NCI-H460 (cell line): ENCODE data around the gene FLOT1. TPM values are rescaled to one million over a fixed set of nuclear protein-coding genes. Genes with fewer than 3 reads are reported as not detected.
A peak's percentile ranks its signal among the peaks of the same experiment; 100 is the strongest.
"Not testable (repeated sequence)": the region's sequence is repeated elsewhere in the genome, so short reads cannot be mapped to it uniquely, and the experiment has no call there.

Experiments
- DNase-seq: peaks from one replicate; pipeline ENCODE4 v3.0.0-alpha.2; 2016; ENCODE audit warnings: low read depth; ENCODE audit errors: extremely low read depth
- total RNA-seq: library from RNA; depleted of rRNA; stranded (reverse); fragments of >200 nt; shearing (Covaris generic); gene quantifications from 2 replicates; pipeline ENCODE4 v1.2.3, GENCODE V29; 2014

FLOT1 gene
- total RNA-seq, 1 experiment from 2014 or later, result 137 TPM

DNA sequence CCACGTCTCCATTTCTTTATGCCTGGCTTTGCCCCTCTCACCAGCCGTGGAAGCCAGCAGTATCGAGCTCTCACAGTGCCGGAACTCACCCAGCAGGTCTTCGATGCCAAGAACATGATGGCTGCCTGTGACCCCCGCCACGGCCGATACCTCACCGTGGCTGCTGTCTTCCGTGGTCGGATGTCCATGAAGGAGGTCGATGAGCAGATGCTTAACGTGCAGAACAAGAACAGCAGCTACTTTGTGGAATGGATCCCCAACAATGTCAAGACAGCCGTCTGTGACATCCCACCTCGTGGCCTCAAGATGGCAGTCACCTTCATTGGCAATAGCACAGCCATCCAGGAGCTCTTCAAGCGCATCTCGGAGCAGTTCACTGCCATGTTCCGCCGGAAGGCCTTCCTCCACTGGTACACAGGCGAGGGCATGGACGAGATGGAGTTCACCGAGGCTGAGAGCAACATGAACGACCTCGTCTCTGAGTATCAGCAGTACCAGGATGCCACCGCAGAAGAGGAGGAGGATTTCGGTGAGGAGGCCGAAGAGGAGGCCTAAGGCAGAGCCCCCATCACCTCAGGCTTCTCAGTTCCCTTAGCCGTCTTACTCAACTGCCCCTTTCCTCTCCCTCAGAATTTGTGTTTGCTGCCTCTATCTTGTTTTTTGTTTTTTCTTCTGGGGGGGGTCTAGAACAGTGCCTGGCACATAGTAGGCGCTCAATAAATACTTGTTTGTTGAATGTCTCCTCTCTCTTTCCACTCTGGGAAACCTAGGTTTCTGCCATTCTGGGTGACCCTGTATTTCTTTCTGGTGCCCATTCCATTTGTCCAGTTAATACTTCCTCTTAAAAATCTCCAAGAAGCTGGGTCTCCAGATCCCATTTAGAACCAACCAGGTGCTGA lies 18.4 kb downstream of the FLOT1 start:
- not testable (repeated sequence) for DNase-seq

DNA sequence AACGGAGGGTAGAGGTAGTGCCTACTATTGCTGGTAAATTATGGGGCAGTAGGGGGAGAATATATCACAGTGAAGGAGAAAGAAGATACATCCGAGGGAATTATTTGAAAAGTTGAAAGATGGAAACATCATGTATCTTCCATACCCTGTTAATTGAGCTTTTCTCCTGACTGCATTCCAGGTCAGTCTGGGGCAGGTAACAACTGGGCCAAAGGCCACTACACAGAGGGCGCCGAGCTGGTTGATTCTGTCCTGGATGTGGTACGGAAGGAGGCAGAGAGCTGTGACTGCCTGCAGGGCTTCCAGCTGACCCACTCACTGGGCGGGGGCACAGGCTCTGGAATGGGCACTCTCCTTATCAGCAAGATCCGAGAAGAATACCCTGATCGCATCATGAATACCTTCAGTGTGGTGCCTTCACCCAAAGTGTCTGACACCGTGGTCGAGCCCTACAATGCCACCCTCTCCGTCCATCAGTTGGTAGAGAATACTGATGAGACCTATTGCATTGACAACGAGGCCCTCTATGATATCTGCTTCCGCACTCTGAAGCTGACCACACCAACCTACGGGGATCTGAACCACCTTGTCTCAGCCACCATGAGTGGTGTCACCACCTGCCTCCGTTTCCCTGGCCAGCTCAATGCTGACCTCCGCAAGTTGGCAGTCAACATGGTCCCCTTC lies 19.2 kb downstream of the FLOT1 start:
- DNase-seq, result not testable (repeated sequence)

DNA sequence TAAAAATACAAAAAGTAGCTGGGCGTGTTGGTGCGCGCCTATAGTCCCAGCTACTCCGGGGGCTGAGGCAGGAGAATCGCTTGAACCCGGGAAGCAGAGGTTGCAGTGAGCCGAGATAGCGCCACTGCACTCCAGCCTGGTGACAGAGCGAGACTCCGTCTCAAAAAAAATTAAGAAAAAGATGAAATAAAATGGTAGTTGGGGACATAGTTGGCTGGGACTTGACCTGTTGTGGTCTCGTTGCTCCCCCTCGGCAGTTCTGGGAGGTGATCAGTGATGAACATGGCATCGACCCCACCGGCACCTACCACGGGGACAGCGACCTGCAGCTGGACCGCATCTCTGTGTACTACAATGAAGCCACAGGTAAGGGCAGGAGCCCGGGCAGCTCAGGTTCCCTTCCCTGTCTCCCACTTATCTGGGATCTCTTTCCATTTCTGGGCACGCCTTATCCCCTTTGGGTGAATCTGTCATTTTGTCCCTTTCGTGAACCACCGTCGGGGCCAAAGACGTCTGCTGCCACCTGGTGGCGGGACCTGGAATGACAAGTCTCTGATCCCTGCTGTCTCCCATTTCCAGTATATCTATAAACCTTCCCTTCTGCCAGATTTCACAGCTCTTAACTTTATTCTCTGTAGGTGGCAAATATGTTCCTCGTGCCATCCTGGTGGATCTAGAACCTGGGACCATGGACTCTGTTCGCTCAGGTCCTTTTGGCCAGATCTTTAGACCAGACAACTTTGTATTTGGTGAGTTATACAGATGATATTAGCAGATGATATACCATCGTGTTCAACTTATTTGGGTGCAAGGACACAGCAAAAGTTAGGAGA lies 20.0 kb downstream of the FLOT1 start:
- DNase-seq, result peak; percentile 74

DNA sequence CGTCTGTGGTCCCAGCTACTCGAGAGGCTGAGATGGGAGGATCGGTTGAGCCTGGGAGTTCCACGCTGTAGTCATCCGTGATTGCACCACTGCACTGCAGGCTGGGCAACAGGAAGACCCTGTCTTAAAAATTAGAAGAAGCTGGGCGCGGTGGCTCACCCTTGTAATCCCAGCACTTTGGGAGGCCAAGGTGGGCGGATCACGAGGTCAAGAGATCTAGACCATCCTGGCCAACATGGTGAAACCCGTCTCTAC lies 20.5 kb downstream of the FLOT1 start:
- not testable (repeated sequence) for DNase-seq

GRCh38 chr6:30721198-30722024 lies 21.1 kb downstream of the FLOT1 start:
- peak; percentile 76 for DNase-seq

DNA sequence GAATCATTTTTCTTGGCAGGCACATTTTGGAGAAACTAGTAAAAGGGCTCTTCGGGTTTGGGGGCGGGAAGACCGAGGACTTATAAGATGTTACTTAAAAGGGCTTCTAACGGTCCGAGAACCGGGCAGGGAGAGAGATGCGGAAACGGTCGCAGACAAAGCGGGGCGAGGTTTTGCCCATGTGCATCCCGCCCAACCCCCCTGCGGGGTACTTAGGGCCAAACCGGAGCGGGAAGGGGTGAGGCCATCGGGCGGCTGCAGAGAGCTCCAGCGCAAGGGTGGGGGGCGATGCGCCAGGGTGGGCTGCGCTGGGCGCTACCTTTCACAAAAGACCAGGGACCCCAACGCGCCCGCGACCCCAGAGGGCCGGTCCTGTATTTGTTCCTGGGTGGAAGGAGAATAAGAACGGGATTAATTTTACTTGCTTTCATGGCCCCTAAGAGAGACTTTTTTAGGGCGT lies 21.7 kb downstream of the FLOT1 start:
- DNase-seq, result no peak

GRCh38 chr6:30719791-30720737 lies 22.4 kb downstream of the FLOT1 start, which contains the start of gene TUBB:
TSS of gene TUBB (plus strand) at chr6:30720352. CDS start at chr6:30720507, 155 bp downstream.
- DNase-seq, result peak; percentile 95

DNA sequence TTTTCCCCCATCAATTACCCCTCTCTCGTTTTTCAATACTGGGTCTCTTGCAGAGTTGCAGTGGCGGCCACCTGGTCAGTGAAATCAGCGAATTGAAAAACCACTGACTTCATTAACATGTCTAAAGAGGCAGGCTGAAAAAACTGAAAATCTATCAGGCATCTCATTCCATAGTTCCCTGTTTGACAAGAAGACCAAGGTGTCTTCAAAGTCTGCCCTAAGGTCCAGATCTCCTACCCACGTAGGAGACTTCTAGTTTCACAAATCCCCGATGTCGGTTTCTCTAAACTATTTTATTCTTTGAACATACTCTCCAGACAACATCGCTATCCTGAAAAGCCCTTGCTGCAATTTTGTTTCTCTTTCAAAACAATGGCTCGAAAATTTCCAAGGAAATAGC lies 23.1 kb downstream of the FLOT1 start:
- no peak for DNase-seq

GRCh38 chr6:30717845-30718720 lies 24.4 kb downstream of the FLOT1 start:
- not testable (repeated sequence) for DNase-seq

DNA sequence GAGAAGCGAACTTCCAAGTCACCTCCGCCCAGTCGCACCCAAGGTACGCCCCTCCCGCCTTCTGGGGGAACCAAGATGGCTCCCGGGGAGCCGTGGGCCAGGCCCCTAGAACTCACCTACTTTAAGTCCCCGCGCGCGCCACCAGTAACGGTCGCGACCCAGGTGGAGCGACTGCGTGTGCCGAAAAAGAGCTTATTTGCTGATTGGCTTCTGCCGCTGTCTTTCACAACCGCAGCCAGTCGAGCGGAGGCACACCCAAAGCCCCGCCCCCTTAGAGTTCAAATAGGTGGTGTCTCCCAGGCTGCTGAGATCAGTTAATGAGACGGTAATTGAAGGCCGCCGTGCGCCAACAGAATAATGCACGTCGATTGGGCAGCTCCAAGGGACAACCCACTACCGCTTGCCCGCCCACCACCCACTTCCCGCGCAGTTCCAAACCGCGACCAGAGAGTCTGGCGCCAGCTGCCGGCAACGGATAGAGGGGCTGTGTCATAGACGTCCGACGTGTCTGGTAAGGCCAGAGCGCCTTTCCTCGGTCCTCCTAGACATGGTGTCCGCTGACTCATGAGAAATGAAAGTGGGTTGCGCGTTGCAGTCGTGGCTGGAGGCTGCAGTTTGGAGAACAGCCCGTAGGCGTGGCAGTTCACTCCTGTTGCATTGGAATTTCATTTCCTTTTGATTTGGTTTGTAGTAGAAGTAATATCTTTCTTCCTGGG lies 25.2 kb downstream of the FLOT1 start, which contains the start of gene MDC1:
Gene MDC1, minus strand, starts transcription at position 153 of the 716 bp plus-strand sequence. CDS start 2,106 bp downstream, outside the sequence.
- peak; percentile 99 for DNase-seq

- DNase-seq, result no peak
Measured at GRCh38 chr6:30716879-30717128, 25.7 kb downstream of the FLOT1 start.

GRCh38 chr6:30714263-30714662 lies 28.2 kb downstream of the FLOT1 start:
- no peak for DNase-seq

- DNase-seq, result no peak
Measured at GRCh38 chr6:30712441-30712945, 30.0 kb downstream of the FLOT1 start.

GRCh38 chr6:30711758-30712380 lies 30.6 kb downstream of the FLOT1 start:
- no peak for DNase-seq

- no peak for DNase-seq
Measured at GRCh38 chr6:30709101-30709868, 33.2 kb downstream of the FLOT1 start.

DNA sequence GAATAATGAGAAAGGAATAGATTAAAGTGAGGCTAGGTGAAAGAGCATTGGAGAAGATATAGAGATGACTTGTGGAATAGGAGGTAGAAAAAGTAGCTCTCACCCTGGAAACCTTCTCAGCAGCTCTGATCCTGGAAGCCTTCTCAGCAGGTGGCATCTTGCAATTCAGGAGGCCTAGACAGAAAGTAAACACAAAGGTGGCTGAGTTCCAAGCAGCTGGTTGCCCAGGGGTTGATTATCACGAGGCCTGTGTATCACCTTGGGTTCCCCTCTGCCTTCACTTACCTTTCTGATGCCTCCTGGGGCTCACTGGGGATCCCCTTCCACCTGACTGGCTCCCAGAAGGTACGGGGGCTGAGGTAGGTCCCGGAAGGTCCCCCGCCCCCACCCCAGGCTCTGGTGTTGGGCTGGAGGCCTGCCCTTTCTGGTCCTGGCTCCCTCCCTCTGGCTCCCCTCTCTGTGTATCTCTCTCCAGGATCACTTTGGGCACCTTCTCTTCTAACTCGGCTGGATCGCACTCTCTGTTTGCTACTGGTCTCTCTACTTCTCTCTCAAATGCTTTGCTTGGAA lies 35.1 kb downstream of the FLOT1 start:
- DNase-seq, result no peak
